ENCODE results near the gene NIT2.
A peak's percentile ranks its signal among the peaks of the same experiment; 100 is the strongest.
"Not testable (repeated sequence)": the region's sequence is repeated elsewhere in the genome, so short reads cannot be mapped to it uniquely, and the experiment has no call there.

NIT2 gene, protein sequence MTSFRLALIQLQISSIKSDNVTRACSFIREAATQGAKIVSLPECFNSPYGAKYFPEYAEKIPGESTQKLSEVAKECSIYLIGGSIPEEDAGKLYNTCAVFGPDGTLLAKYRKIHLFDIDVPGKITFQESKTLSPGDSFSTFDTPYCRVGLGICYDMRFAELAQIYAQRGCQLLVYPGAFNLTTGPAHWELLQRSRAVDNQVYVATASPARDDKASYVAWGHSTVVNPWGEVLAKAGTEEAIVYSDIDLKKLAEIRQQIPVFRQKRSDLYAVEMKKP

DNA sequence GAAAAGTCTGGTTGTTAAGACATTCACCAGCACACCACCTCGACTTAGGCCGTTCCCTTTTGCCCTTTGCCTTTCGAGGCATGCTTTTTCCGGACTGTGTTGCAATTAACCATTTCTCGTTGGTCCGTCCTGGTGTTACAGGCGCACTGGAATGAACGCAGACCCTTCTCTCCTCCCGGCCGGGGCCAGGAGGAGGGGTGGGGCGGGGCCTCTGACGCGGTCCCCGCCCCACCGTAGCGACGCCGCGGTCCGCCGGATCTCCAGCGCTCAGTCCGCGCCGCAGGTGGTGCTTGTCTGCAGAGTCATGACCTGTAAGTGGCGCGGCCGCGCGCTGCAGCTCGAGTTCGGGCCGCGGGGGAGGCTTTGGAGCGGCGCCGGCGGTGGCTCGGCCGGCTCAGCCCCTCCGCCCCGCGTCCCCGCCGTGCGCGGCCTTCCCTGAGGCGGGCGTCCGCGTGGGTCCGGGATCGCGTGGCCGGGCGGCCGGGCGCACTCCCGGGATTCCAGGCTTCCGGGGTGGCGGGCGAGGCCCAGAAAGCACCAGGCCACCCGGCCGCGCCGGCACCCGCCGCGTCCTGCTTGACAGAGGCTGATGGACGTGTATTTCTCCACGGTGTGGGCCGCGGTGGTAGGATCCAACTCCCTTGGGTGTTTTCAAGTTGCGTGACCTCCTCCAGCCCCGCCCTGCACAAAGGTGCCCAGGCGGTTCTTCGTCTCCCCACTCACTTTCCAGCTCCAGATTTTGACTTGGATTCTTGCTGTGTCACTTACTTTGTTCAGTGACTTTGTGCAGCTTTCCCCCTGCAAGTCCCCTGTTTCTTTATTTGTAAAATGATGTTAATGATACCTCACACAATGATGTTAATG lies at the start of gene NIT2:
Gene NIT2, plus strand, starts transcription at position 270 of the 864 bp plus-strand sequence. Its CDS starts 35 bp downstream, at position 305.
- DNase-seq = peak; percentile 73 to 77

DNA sequence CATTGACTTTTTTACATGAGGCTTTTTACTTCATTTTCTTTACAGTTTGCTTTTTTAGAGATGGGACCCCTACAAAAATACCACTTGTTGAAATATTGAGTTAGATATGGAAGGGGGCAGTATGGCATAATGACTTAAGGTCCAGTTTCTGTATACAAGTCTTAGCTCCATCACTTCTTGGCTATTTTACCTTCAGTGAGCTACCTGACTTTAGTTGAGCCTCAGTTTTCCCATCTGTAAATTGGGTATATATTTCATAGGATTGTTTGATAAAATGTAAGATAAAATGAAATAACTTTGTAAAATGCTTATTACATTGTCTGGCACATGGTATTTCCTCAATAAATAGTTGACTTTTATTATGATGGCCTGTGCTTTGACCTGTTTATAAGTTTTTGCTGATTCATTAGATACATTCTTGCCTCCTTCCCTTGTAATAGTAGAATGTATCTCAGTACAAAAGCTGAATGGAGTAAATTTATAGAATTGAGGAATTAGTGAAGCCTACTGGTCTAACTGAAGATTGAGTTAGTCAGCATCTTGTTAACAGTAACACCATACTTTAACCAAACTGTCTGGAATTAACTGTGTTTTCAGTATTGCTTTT lies 46.2 kb upstream of the NIT2 start:
- no peak for DNase-seq

DNA sequence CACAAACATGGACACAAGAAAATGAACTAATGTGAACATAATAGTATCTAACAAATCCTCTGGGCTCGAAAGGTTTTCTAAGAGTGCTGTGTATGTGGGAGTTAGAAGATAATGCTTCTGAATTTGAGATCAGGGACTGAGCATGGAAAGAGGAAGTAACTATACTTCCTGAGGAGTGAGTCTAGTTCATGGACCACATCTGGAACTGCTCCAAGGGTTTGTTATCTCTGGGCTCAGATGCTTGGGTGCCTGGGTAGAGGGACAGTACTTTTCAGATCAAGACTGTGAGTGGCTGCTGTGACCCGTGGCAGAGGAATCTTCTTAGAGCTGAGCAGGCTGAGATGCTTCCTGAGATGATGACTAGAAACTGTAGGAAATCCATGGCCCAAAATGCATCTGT lies 45.2 kb upstream of the NIT2 start:
- DNase-seq = no peak

DNA sequence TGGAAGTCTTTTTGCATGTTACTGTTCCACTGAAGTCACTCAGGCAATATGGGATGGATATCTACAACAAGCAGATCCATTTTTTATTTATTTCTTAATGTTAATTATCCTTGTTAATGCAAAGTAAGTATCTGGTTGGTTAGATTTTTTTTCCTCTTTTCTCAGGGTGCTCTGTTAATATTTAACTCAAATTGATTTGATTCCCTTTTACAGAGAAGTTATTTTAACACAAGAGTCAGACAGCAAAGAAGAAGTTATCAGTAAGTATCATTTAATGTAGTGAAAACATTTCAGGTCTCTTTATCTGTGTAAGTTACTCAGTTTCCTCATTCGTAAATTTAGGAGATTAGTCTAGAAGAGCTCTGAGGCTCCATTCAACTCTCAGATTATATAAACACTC lies 39.5 kb upstream of the NIT2 start:
- DNase-seq = no peak

DNA sequence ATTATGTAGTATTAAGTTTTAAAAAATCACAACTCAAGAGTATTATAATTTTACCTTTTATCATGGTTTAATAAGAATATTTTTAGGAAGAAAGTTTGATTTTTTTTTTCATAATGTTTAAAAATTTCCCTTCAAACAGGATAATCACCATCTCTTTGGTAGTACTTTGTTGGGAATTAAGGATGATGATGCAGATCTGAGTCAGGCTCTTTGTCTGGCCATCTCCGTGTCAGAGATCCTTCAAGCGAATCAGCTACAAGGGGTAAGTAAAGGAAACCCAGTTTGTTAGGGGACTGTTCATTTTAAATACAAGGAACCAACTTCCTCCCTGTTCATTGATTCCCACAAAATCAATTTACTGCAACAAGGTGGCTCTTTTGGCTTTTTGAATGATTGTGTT lies 36.8 kb upstream of the NIT2 start:
- no peak for DNase-seq

DNA sequence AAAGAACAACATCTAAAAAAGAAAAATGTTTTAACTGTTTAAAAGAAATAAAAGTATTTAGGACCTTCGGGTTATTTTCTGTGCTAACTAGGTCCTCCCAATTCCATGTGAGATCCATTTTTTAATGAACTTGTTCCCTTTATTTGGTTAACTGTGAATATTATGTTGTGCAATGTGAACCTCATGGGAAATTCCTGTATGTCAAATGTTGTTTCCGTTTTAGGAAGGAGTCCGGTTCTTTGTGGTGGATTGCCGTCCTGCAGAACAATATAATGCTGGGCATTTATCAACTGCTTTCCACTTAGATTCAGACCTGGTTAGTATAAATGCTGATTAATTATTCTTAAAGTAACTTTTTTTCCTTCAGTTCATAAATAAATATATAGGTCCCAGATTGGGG lies 35.5 kb upstream of the NIT2 start:
- DNase-seq = no peak

DNA sequence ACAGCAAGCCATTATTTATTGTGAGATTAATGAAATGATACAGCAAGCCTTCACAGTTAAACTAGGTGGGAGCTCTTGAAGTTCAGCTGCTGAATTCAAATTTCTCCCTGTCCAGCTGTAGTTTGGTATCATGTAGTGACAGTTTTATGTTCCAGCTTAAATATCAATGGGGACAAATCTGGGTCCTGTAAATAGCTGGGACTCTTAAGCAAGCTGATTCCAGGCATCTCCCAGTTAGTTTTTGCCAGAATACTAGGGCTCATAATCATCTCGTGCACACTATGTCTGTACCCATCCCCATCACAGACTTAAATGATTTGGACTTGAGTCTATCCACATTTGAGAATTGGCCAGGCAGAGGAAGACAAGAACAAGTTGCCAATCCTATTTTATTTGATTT lies 27.9 kb upstream of the NIT2 start:
- no peak for DNase-seq

DNA sequence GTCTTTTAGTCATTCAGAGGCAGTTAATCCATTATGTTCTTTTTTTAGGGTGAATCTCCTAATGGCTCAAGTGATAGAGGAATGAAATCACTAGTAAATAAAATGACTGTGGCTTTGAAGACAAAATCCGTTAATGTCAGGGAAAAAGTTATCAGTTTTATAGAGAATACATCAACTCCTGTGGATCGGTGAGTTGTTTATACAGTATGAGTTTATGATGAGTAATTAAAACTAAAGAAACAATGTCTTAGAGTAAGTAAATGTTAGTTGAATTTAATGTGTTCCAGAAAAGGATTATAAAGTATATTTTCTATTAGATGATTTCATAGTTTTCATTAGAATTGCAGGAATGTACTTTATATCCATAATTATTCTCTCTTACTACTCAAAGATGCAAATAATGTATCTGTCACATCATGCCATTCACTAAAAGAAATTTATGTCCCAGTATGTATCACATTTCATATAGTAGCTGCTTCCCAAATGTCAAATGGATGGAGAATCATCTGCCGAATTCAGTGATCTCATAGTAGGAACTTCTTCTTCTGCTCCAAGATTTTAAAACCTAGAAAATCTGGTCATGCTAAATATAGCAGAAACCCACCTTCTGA lies 24.1 kb upstream of the NIT2 start:
- DNase-seq = no peak

DNA sequence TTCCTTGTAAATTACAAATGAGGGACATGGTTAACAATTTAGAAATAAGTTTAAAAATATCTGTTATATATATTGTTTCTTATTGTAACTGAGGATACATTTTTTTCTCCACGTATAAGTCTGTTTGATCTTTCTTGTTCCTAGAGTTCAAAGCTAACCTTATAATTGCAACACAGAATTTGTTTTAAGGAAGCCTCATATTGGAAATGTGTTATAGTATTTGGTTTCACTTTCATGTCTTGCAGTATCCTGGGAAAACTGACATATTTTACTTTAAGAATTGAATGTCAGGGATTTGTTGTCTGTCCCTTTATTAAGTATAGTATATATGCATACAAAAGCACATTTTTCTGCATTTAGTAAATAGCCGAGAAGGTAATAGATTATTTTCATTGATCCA lies 23.5 kb upstream of the NIT2 start:
- DNase-seq = no peak

DNA sequence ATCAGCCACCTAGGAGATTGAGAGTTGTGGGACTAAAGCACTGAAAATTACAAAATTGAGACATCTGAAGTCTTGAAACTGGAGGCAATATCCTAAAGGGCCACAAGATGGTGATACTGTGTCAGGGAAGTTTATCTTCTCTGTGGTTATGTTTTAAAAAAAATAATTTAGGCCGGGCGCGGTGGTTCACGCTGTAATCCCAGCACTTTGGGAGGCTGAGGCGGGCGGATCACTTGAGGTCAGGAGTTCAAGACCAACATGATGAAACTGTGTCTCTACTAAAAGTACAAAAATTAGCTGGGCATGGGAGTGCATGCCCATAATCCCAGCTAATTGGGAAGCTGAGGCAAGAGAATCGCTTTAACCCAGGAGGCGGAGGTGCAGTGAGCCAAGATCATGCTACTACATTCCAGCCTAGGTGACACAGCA lies 17.9 kb upstream of the NIT2 start:
- no peak for DNase-seq

DNA sequence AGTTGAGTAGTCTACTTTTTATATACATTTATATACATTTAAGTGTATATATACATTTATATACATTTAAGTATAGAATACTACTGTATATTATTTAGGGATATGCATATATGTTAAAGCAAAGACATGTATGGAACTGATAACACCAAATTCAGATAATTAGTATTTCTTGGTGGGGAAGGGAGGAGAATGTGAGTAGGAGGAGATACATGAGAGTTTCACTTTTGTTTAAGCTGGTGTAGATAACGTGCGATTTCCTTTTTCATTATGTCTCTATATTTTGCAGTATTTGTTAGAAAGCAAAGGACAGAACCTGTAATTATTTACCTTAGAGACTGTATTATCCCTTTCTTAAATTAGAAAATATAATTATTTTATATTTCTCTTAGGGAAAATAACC lies 16.6 kb upstream of the NIT2 start:
- DNase-seq = no peak

DNA sequence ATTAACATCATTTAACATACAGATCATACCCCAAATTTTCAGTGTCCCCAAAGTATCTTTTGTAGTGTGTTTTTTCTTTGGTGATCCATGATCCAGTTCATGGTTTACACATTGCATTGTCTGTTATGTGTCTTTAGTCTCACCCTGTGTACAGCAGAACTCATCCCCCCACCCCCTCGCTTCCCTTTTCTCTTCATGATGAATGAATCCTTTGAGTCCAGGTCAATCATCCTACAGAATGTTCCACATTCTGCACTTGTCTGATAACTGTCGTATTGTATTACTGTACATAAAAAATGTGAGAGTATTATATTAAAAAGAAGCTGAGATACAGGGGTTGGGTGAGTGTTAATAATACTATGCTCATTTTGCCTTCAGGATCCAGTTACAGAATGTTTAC lies 14.6 kb upstream of the NIT2 start:
- DNase-seq = no peak

DNA sequence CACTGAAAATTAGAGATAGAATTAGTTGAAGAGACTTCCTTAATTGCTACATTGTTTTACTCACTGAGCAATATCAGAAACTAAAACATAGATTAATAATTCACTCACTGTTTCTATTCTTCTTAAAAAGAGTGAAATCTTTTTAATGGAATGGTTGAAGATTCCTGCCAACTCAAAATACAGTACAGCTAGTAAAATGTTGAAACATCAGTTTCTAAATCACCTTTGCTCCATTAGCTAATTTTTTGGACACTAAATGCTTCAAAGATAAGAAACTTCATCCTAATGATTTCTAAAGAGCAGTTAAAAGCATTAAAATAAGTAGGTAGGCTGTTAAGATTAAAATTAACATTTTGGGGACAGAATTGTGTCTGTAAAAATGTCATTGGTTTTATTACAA lies 10.5 kb upstream of the NIT2 start:
- DNase-seq = no peak

DNA sequence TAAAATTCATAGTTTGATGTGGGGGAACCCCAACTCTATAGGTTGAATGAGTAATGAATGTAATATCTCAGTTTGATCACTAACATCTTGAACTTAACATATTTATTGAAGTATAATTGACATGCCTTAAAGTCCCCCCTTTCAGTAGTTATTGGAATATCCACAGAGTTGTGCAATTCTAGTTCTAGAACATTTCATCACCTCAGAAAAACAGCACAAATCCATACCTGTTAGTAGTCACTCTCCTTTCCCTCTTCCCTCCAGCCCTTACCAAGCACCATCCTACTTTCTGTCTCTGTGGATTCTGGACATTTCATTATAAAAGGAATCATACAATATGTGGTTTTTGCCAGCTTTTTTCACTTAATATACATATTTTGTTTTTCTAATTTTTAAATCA lies 8.7 kb upstream of the NIT2 start:
- no peak for DNase-seq

DNA sequence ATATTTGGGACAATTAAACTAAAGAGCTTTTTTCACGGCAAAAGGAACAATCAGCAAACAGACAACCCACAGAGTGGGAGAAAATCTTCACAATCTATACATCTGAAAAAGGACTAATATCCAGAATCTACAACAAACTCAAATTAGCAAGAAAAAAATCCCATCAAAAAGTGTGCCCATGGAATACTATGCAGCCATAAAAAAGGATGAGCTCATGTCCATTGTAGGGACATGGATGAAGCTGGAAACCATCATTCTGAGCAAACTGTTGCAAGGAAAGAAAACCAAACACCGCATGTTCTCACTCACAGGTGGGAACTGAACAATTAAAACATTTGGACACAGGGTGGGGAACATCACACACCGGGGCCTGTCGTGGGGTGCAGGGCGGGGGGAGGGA lies 7.2 kb upstream of the NIT2 start:
- DNase-seq = not testable (repeated sequence)

DNA sequence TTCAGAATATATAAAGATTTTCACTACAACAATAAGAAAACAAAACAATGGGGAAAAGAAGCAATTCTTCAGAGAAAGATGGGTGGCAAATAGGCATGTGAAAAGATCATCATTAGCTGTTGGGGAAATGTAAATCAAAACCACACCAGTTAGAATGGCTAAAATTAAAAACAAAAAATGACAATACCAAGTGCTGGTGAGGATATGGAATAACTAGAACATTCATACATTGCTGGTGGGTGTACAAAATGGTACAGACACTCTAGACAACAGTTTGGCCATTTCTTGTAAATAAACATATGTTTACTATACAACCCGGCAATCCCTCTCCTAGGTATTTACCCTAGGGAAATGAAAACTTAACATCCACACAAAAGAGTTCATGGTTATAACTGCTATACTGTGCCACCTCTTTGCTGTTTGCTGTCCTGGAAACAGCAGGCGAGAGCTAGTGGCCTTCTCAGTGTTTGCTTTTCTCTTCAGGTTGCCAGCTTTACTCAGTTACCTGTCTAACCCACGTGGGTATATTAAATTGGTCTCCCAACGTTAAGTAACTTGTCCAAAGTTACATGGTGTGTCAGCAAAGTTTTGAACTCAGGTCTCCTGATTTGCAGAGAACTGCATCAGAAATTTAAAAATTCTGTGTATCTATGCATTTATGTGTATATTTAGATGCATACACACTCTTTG lies 4.6 kb upstream of the NIT2 start:
- no peak for DNase-seq

DNA sequence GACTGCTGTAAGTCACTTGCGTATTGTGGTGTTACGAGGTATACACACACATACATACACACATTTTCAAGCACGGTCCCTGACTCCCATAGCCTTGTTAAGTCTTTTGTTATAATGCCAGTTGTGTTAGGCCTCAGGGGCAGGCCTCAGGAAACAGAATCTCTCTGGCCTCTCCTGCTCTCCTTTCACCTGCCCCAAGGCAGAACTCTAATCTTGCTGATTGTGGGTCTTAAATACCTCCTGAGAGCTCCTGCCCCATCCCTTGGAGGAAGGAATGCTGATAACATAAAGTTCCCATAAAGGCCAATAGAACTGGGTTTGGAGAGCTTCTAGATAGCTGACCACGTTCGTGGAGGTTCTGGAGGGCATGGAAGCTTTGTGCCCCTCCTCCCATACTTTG lies 3.9 kb upstream of the NIT2 start:
- no peak for DNase-seq

DNA sequence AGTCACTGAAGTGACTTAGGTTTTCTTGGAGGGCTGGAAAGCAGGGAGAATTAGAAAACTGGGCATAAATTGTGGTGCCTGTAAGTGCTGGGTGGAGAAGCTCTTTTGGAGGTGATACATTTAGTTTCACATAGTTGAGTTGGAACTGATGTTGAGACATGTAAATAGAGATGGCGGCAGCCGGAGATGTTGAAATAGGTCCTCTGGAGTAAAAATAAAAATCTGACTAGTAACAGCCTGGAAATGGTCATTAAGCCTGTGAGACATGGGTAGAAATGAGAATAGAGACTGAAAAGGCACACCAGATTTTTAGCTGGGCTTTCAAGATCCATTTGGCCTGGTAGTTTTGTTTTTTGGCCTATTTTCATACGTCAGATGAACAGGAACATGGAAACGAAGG lies 2.9 kb upstream of the NIT2 start:
- DNase-seq = no peak

DNA sequence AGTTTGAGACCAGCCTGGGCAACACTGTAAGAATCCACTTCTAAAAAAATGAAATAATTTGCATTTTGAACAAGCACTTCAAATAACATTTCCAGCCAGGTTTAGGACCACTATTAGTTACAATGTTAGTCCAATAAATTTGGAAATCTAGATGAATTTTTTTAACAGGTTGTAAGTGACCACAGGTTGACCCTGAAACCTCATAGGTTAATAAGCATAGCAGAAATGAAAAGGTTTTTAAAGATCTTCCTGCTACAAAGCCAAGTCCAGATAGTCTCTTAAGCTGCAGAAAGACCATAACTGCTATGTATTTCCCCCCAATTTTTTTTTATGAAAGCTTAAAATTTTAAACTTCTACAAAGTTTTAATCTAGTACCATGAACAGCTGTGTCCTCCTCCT lies 1.5 kb upstream of the NIT2 start:
- no peak for DNase-seq

DNA sequence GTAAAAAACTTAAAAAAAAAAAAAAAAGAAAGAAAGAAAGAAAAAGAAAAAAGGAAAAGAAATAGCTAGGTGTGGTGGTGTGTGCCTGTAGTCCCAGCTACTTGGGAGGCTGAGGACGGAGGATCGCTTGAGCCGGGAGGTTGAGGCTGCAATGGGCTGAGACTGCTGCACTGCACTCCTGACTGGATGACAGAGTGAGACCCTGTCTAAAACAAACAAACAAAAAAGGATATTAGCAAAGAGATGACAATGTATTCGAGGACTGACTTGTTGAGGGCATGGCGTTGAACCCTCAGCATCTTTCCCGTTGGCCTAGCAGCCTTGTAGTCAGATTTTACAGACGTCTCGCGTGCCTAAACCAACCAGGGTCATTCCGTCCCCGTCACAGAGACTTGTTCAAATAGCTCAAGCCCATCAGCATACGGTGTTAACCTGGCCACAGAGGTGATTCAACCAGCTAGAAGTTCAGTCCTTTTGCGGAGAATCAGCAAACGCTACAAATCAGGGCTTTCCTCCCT lies 528 bp upstream of the NIT2 start:
- DNase-seq = no peak

DNA sequence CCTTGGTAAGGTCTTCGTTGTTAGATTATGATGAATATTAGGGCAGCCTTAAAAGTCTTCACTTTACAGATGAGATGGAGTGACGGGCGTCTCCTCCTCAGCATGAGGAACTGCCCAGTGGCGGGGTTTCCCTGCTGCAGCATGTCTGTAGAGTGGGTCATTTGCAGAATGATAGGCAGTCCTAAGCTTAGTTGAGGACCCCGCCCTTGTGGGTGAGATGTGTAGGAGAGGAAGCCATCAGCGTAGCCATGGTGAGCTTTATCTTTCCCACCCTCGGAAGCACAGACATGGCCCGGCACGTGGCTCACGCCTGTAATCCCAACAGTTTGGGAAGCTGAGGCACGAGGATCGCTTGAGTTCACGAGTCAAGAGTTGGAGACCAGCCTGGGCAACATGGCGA lies 877 bp downstream of the NIT2 start:
- no peak for DNase-seq

DNA sequence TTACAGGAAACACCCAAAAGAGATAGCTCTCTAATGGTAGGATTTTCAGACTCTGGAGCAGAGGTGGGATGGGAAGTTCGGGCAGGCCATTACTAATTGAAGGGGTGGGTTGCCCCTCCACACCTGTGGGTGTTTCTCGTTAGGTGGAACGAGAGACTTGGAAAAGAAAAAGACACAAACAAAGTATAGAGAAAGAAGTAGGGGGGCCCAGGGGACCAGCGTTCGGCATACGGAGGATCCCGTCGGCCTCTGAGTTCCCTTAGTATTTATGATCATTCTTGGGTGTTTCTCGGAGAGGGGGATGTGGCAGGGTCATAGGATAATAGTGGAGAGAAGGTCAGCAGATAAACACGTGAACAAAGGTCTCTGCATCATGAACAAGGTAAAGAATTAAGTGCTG lies 1.7 kb downstream of the NIT2 start:
- not testable (repeated sequence) for DNase-seq

DNA sequence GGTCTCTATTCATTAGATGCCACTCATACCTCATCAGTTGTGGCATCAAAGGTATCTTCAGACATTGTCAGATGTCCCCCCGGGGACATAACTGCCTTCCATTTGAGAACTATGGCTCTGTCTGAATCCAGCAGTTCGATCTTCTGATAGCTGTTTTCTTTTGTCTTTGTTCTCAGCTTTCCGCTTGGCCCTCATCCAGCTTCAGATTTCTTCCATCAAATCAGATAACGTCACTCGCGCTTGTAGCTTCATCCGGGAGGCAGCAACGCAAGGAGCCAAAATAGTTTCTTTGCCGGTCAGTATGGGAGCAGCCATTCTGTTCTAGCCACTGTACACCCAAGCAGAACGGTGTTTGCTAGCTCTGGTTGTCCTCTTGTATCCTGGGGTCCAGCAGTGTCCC lies 4.4 kb downstream of the NIT2 start:
- DNase-seq = no peak

Data from NCI-H1930 (cell line).